ENCODE results near the gene TTLL5.

TTLL5 gene

DNA sequence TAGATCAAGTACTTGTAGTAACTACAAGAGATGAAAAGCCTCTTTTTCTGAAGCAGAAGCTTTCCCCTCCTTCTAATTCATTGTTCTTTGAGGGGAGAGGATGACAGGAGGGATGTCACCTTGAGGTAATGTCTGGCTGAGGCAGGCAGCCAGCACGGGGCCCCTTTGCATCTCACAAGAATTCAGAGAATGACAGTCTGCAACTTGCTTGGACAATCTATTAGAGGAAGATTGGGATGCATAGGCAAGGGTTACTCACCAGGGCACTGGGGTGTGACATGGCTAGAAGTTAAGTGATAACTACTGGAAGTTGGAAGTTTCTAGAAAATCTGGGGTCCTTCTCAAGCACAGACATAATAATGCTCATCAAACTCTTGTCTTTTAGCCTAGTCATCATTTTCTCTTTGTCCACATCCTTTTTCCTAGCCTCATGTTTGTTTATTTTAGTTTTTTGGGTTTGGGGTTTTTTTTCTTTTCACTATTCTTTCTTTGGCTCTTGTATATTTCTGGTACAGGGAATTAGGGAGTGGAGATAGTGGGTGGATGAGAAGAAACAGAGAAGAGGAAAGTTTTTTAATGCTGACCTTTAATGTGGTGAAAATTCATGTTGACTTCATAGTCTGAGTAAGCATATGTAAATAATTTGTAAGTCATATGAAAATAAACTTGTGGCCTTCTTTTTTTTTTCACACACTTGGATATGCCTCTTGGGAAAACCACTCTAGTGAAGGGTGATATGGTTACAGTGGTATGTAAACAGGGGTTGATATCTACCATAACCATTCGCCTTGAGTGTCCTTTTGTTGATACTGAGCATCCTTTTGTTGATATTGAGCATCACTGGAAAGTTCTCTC, 55.1 kb downstream of the TTLL5 start:
- 63 to 100% methylated on average over 1 to 2 of the region's 2 CpGs for WGBS, 2 experiments (ENCODE audit: insufficient coverage in 2 of 2)
- H3K36me3 ChIP-seq (ENCODE audit: control insufficient read depth, insufficient read depth, low read length), result peaks cover 47% of the 10 kb centered on the region
- no peaks in the 10 kb centered on the region for H3K9me3 ChIP-seq (ENCODE audit: control insufficient read depth, low read length)
- H3K4me1 ChIP-seq (ENCODE audit: control insufficient read depth, insufficient read depth, low read length, poor library complexity, severe bottlenecking), result peaks cover 34% of the 10 kb centered on the region
- no peak overlapping the region for H3K27ac ChIP-seq (ENCODE audit: low read depth, low read length, severe bottlenecking)
- no peak overlapping the region for H3K4me3 ChIP-seq (ENCODE audit: extremely low read depth, insufficient read depth, low read length, poor library complexity, severe bottlenecking)

DNA sequence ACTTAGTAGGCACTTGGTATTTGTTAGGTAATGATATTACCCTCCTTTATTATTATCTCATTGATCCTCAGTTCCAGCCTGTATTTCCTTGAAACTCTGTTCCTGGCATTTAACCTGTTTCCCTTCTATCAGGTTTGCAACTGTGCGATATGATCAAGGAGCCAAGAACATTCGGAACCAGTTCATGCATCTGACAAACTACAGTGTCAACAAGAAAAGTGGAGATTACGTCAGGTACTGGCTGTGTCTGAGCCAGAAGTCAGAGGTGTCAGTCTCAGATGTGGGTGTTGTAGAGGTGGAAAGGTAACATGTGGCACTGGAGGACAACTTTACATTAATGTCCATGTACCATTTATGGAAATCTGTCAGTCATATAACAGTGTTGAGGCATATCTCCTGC, 56.7 kb downstream of the TTLL5 start:
- no peak overlapping the region for H3K4me3 ChIP-seq (ENCODE audit: extremely low read depth, insufficient read depth, low read length, poor library complexity, severe bottlenecking)
- no peak overlapping the region for H3K27ac ChIP-seq (ENCODE audit: low read depth, low read length, severe bottlenecking)
- peaks cover 55% of the 10 kb centered on the region for H3K36me3 ChIP-seq (ENCODE audit: control insufficient read depth, insufficient read depth, low read length)
- H3K4me1 ChIP-seq (ENCODE audit: control insufficient read depth, insufficient read depth, low read length, poor library complexity, severe bottlenecking), result peaks cover 19% of the 10 kb centered on the region
- no peaks in the 10 kb centered on the region for H3K9me3 ChIP-seq (ENCODE audit: control insufficient read depth, low read length)
- WGBS, 2 experiments (ENCODE audit: insufficient coverage in 2 of 2), result 95 to 96% methylated on average over 3 of the region's 3 CpGs

DNA sequence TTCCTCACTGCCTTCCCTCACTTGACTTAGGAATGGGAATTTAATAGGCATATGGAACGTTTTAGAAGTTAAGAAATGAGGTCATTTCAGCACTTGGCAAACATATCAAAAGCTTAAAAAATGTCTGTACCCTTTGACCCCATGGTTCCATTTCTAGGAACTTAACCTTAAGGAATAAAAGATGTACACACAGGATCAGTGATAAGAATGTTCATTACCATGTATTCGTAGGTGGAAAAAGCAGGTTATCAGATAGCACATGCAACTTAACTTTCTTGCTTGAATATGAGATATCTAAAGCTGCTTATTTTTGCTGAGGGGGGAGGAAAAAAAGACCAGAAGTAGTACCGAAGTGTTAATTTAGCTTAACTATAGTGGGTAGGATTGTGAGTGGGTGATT, 57.2 kb downstream of the TTLL5 start:
- peaks cover 56% of the 10 kb centered on the region for H3K36me3 ChIP-seq (ENCODE audit: control insufficient read depth, insufficient read depth, low read length)
- H3K4me1 ChIP-seq (ENCODE audit: control insufficient read depth, insufficient read depth, low read length, poor library complexity, severe bottlenecking), result peaks cover 14% of the 10 kb centered on the region
- WGBS, 2 experiments (ENCODE audit: insufficient coverage in 2 of 2), result 100% methylated on average over 1 of the region's 3 CpGs

DNA sequence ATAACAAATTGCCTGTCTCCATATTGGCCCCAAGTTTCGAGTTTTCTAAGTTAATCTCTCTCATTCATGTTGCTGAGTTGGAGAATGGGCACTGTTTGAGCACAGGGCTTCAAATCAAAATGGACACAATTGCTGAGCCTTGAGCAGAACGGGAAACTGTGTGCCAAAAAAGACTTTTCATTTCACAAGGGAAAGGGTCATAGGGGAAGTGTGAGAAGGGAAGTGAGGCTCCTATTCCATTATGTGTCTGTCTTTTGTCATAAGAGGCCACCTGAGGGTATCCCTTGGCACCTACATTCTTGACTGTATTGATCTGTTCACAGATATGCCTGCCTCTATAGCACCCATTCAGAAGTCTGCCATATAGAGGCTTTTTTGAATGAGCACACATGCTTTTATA, 59.1 kb downstream of the TTLL5 start:
- H3K9me3 ChIP-seq (ENCODE audit: control insufficient read depth, low read length), result no peaks in the 10 kb centered on the region
- no peak overlapping the region for H3K27ac ChIP-seq (ENCODE audit: low read depth, low read length, severe bottlenecking)
- H3K4me3 ChIP-seq (ENCODE audit: extremely low read depth, insufficient read depth, low read length, poor library complexity, severe bottlenecking), result no peak overlapping the region
- 90 to 100% methylated on average over 1 to 2 of the region's 2 CpGs for WGBS, 2 experiments (ENCODE audit: insufficient coverage in 2 of 2)
- peaks cover 11% of the 10 kb centered on the region for H3K4me1 ChIP-seq (ENCODE audit: control insufficient read depth, insufficient read depth, low read length, poor library complexity, severe bottlenecking)
- H3K36me3 ChIP-seq (ENCODE audit: control insufficient read depth, insufficient read depth, low read length), result peaks cover 65% of the 10 kb centered on the region

More for the DNA sequence above, 57.2 kb downstream of the TTLL5 start:
- Histone ChIP-seq H3K9me3 (ENCODE audit: control insufficient read depth, low read length) (no peaks in the 10 kb centered on the region), H3K27ac (ENCODE audit: low read depth, low read length, severe bottlenecking) (no peak overlapping the region), H3K4me3 (ENCODE audit: extremely low read depth, insufficient read depth, low read length, poor library complexity, severe bottlenecking) (no peak overlapping the region)

DNA sequence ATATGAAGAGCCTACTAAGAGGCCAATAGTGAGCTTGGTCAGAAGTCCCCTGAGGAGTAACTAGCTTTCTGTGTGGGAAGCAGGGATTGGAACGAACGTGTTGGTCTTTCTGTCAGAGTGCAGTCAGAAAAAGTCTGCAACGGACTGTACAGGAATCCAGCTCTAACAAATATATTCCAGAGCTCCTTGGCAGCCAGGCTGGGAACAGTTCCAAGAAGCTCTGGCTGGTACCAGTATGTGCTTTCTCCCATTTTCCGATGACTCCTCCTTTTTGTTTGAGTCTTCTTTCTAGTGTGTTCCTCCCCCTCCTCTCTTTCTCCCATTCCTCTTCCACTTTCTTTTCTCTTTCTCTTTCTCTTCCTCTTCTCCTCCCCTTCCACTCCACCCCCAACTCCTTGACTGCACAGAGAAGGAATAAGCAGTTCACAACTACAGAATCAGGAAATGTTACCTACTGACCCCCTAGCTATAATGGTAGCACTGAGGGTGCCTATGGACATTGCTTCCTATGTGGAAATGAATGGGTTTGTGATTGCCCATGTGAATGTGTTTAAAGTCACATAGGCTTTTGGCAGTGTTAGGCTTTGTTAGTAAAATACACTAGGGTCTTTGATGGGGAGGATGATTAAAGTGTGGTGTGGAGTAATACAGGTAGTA, 59.9 kb downstream of the TTLL5 start:
- Histone ChIP-seq H3K4me3 (ENCODE audit: extremely low read depth, insufficient read depth, low read length, poor library complexity, severe bottlenecking) (no peak overlapping the region), H3K9me3 (ENCODE audit: control insufficient read depth, low read length) (no peaks in the 10 kb centered on the region), H3K4me1 (ENCODE audit: control insufficient read depth, insufficient read depth, low read length, poor library complexity, severe bottlenecking) (peaks cover 7% of the 10 kb centered on the region), H3K27ac (ENCODE audit: low read depth, low read length, severe bottlenecking) (no peak overlapping the region), H3K36me3 (ENCODE audit: control insufficient read depth, insufficient read depth, low read length) (peaks cover 72% of the 10 kb centered on the region)
- WGBS, 2 experiments (ENCODE audit: insufficient coverage in 2 of 2), result 95 to 100% methylated on average over 4 of the region's 4 CpGs

DNA sequence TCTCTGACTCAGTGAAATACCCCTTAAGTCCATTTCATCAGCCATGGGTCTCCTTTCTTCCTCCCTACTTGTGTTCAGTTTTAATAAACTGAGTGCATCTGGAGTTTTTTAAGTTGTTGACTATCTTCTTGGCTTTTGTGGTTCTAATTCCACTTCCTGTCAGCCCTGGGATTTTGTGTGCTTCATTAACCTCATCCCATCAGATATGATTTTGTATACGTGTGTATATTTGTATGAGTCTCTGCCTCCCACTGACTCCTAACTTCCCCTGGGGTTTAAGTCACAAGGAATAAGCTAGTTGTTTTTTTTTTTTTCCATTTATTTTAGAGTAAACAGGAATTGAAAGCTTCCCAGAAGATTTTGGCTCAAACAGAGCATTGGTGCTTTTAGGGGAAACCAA, 62.7 kb downstream of the TTLL5 start:
- H3K4me1 ChIP-seq (ENCODE audit: control insufficient read depth, insufficient read depth, low read length, poor library complexity, severe bottlenecking), result no peaks in the 10 kb centered on the region
- peaks cover 9% of the 10 kb centered on the region for H3K9me3 ChIP-seq (ENCODE audit: control insufficient read depth, low read length)
- no peak overlapping the region for H3K27ac ChIP-seq (ENCODE audit: low read depth, low read length, severe bottlenecking)
- no CpG with 5 or more reads among the region's 1 CpG for WGBS, 2 experiments (ENCODE audit: insufficient coverage in 2 of 2)
- peaks cover 77% of the 10 kb centered on the region for H3K36me3 ChIP-seq (ENCODE audit: control insufficient read depth, insufficient read depth, low read length)
- H3K4me3 ChIP-seq (ENCODE audit: extremely low read depth, insufficient read depth, low read length, poor library complexity, severe bottlenecking), result no peak overlapping the region

DNA sequence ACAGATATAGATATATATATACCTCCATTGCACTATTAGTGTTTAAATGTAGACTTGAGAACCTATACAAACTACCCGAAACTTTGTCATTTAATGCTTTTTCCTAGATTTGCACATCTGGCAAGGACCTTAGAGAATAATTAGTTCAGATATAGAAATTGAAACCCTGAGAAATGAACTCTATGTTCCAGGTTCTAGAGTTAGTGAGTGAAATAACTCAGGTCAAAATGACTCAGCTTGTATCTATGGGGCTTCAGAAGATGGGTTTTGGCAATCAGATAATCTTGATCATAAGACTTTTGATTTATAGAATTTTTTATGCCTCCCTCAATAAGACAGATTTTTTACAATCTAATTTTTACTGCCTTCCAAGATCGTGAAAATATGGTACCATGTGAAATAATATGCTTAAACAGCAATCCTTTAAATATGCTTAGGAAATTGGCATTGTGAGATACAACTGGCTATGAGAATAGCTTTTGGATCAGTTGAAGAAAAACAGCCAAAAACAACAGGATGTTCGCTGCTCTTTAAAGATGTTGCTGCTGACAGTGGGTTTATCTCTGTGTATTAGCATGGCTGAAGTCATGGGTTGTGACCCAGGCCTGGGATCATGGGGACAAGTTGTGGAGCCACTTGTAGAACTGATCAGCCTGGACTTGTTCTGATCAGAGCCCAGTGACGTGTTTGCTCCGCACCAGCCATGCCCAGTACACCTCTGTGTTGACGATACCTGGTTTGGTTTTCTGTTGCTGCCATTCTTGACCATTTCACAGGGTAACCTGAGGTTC, 63.6 kb downstream of the TTLL5 start:
- WGBS, 2 experiments (ENCODE audit: insufficient coverage in 2 of 2), result 97 to 100% methylated on average over 4 of the region's 6 CpGs
- no peak overlapping the region for H3K27ac ChIP-seq (ENCODE audit: low read depth, low read length, severe bottlenecking)
- peaks cover 69% of the 10 kb centered on the region for H3K36me3 ChIP-seq (ENCODE audit: control insufficient read depth, insufficient read depth, low read length)
- peaks cover 9% of the 10 kb centered on the region for H3K9me3 ChIP-seq (ENCODE audit: control insufficient read depth, low read length)
- H3K4me1 ChIP-seq (ENCODE audit: control insufficient read depth, insufficient read depth, low read length, poor library complexity, severe bottlenecking), result no peaks in the 10 kb centered on the region
- no peak overlapping the region for H3K4me3 ChIP-seq (ENCODE audit: extremely low read depth, insufficient read depth, low read length, poor library complexity, severe bottlenecking)

DNA sequence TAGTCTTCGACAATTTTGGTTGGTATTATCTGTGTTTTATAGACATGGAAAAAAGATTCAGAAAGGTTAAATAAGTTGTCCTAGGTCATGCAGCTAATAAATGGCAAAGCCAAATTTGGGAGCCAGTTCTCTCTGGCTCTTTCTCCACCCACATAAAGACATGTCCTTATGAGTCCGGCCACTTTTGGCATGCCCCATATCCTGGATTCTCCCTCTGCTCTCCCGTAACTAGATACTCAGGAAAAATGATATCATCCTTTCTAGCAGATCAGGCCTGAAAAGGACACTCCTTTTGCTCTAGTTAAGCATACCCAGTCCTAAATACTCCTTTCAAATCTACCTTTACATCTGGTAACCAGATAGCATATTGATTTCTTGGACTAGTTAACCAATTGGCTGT, 64.4 kb downstream of the TTLL5 start:
- 94 to 96% methylated on average over 2 to 3 of the region's 3 CpGs for WGBS, 2 experiments (ENCODE audit: insufficient coverage in 2 of 2)
- Histone ChIP-seq H3K36me3 (ENCODE audit: control insufficient read depth, insufficient read depth, low read length) (peaks cover 60% of the 10 kb centered on the region), H3K4me3 (ENCODE audit: extremely low read depth, insufficient read depth, low read length, poor library complexity, severe bottlenecking) (no peak overlapping the region), H3K9me3 (ENCODE audit: control insufficient read depth, low read length) (peaks cover 9% of the 10 kb centered on the region), H3K4me1 (ENCODE audit: control insufficient read depth, insufficient read depth, low read length, poor library complexity, severe bottlenecking) (no peaks in the 10 kb centered on the region), H3K27ac (ENCODE audit: low read depth, low read length, severe bottlenecking) (no peak overlapping the region)

DNA sequence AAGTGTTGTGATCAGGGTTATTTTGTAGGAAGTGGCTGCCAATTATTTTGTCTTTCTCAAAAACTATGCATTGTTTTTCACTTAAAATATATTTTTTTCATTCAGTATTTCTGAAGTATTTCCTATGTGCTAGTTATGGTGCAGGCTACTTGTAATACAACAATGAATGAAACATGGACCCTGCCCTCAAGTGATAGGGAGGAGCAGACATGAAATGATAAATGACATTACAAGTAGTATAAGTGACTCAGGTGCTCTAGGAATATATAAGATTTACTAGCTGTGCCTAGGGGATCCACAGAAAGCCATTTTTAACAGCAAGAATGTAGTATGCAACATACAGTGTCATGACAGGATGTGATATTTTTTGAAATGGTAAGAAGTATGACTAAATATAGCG, 65.3 kb downstream of the TTLL5 start:
- WGBS, 2 experiments (ENCODE audit: insufficient coverage in 2 of 2), result 100% methylated on average over 1 of the region's 1 CpG
- H3K4me1 ChIP-seq (ENCODE audit: control insufficient read depth, insufficient read depth, low read length, poor library complexity, severe bottlenecking), result no peaks in the 10 kb centered on the region
- no peak overlapping the region for H3K4me3 ChIP-seq (ENCODE audit: extremely low read depth, insufficient read depth, low read length, poor library complexity, severe bottlenecking)
- H3K9me3 ChIP-seq (ENCODE audit: control insufficient read depth, low read length), result peaks cover 9% of the 10 kb centered on the region
- H3K36me3 ChIP-seq (ENCODE audit: control insufficient read depth, insufficient read depth, low read length), result peaks cover 55% of the 10 kb centered on the region
- H3K27ac ChIP-seq (ENCODE audit: low read depth, low read length, severe bottlenecking), result no peak overlapping the region

DNA sequence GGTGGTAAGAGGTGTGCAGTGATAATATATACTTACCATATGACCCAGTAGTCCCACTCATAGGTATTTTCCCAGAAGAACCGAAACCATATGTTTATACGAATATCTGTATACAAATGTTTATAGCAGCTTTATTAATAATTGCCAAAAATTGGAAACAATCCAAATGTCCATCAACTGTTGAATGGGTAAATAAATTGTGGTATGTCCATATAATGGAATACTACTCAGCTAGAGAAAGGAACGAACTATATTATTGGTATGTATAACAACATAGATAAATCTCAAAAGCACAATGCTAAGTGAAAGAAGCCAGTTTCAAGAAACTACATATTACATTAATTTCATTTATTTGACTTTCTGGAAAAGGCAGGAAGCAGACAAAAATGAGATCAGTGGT, 66.1 kb downstream of the TTLL5 start:
- peaks cover 54% of the 10 kb centered on the region for H3K36me3 ChIP-seq (ENCODE audit: control insufficient read depth, insufficient read depth, low read length)
- no peak overlapping the region for H3K27ac ChIP-seq (ENCODE audit: low read depth, low read length, severe bottlenecking)
- H3K4me3 ChIP-seq (ENCODE audit: extremely low read depth, insufficient read depth, low read length, poor library complexity, severe bottlenecking), result no peak overlapping the region
- peaks cover 9% of the 10 kb centered on the region for H3K9me3 ChIP-seq (ENCODE audit: control insufficient read depth, low read length)
- H3K4me1 ChIP-seq (ENCODE audit: control insufficient read depth, insufficient read depth, low read length, poor library complexity, severe bottlenecking), result no peaks in the 10 kb centered on the region
- WGBS, 2 experiments (ENCODE audit: insufficient coverage in 2 of 2), result no CpG with 5 or more reads among the region's 3 CpGs

Measured in mesodermal cell (in vitro differentiated cells).